Transverse colon (tissue), 4 donors: ENCODE results near the gene CFAP91. TPM values are rescaled to one million over a fixed set of nuclear protein-coding genes. Genes with fewer than 3 reads are reported as not detected.
A peak's percentile ranks its signal among the peaks of the same experiment; 100 is the strongest.

Experiments
- DNase-seq: peaks from one replicate; pipeline ENCODE4 v3.0.0-alpha.2; 2019
- H3K27ac ChIP-seq, 4 donors: fragments of 200-600 bp; sonication (generic); 2 replicates each; pipeline ENCODE4 v1.5.1; 2016 to 2018; ENCODE audit warnings: inconsistent platforms in 4 of 4
- H3K27me3 ChIP-seq: fragments of 200-600 bp; sonication (generic); 2 replicates; pipeline ENCODE4 v1.5.1; 2017; ENCODE audit warnings: inconsistent platforms
- H3K36me3 ChIP-seq, 4 donors: fragments of 200-600 bp; sonication (generic); 2 replicates each; pipeline ENCODE4 v1.5.1; 2017 to 2019; ENCODE audit warnings: inconsistent platforms in 4 of 4
- H3K4me1 ChIP-seq, 4 donors: fragments of 200-600 bp; sonication (generic); 2 replicates each; pipeline ENCODE4 v1.5.1; 2017 to 2020; ENCODE audit warnings: inconsistent platforms in 4 of 4
- H3K4me3 ChIP-seq, 4 donors: fragments of 200-600 bp; sonication (generic); 1 replicate in 1 of 4; 2 replicates in 3 of 4; pipeline versions ENCODE4 v1.5.1 to v1.6.1; 2017 to 2019; ENCODE audit warnings: inconsistent platforms in 4 of 4
- H3K9me3 ChIP-seq, 2 donors: fragments of 200-600 bp; sonication (generic); 2 replicates each; pipeline ENCODE4 v1.5.1; 2017 to 2019; ENCODE audit warnings: inconsistent platforms in 2 of 2
- EP300 ChIP-seq: sonication (generic); formaldehyde crosslinking; IDR thresholded peaks from one replicate; pipeline ENCODE4 v1.6.1; 2017; ENCODE audit warnings: antibody characterized with exemption, low read depth
- POLR2A ChIP-seq: fragments of 450-650 bp; IDR thresholded peaks from one replicate; pipeline ENCODE4 v1.6.1; 2016; ENCODE audit warnings: antibody characterized with exemption, mild to moderate bottlenecking, moderate library complexity
- POLR2AphosphoS5 ChIP-seq, 3 donors: sonication (generic); formaldehyde crosslinking; IDR thresholded peaks; one replicate each; pipeline ENCODE4 v1.6.1; 2016; ENCODE audit warnings: antibody characterized with exemption in 3 of 3
- WGBS, 2 donors: methylation state at CpG; one replicate each; pipeline ENCODE4 v1.1.5; 2018; ENCODE audit warnings: low coverage in 1 of 2; 5-methylcytosine and 5-hydroxymethylcytosine counted together
- in situ Hi-C, 4 donors: fragments of 200-750 bp; cut with MboI; loops; one replicate each; pipeline versions ENCODE4 v1.15.0 to v1.15.1; 2017; ENCODE audit warnings: low sequenced_read_pairs in 3 of 4, low pct_ligation_motif_present in 1 of 4, low pct_unique_long_range_greater_than_20kb in 1 of 4
- intact Hi-C: fragments of 100-400 bp; cut with DNase I; formaldehyde crosslinking; loops from one replicate; pipeline ENCODE4 v1.15.1; 2023; ENCODE audit warnings: low total_unique reads
- total RNA-seq, 4 donors: library from RNA; depleted of rRNA; stranded (reverse); fragments of >200 nt; gene quantifications; one replicate each; pipeline ENCODE4 v1.1.0, GENCODE V29; 2016
- TF ChIP-seq, protein P1 (sequence below), 5 experiments: fragments of 200-600 bp in 3 of 5; fragments of 450-650 bp in 2 of 5; sonication (generic) in 3 of 5; IDR thresholded peaks; 1 replicate in 2 of 5; 2 replicates in 3 of 5; pipeline ENCODE4 v1.5.1; 2016 to 2017; ENCODE audit warnings: antibody characterized with exemption in 5 of 5, inconsistent platforms in 3 of 5, mild to moderate bottlenecking in 2 of 5, moderate library complexity in 1 of 5

The CFAP91 gene
- total RNA-seq, 4 donors from 2014 or later, result 1.4 to 5.4 TPM; not detected in 2

DNA sequence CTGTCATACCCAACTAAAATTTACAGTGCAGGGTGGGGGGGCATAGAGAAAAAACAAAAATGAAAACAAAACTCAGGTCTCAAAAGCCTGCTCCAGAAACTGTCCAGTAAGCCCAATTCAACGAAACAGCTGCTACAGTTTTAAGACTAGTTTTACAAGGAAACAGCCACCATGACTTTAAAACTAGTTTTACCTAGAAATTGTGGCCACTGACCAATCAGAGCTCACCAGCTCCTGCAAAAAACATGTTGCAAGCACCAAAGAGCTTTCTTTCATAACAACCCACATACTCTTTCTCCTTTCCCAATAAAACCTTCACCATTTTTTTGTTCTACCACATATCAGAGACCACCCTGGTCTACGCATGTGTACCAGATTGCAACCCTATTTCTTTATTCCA is 7.3 kb upstream of the CFAP91 start:
- DNase-seq, result no peak
- no peaks in the 10 kb centered on the region for H3K27me3 ChIP-seq
- no peak overlapping the region for H3K4me3 ChIP-seq
- H3K9me3 ChIP-seq, result no peaks in the 10 kb centered on the region
- peaks cover 0 to 5% (median 2%) of the 10 kb centered on the region in 4 donors for H3K4me1 ChIP-seq
- H3K36me3 ChIP-seq, result no peaks in the 10 kb centered on the region
- TF ChIP-seq POLR2A (no peak), POLR2AphosphoS5 (IDR thresholded peaks at IDR 0.05) (no peak), EP300 (no peak)
- TF ChIP-seq, protein P1, sequence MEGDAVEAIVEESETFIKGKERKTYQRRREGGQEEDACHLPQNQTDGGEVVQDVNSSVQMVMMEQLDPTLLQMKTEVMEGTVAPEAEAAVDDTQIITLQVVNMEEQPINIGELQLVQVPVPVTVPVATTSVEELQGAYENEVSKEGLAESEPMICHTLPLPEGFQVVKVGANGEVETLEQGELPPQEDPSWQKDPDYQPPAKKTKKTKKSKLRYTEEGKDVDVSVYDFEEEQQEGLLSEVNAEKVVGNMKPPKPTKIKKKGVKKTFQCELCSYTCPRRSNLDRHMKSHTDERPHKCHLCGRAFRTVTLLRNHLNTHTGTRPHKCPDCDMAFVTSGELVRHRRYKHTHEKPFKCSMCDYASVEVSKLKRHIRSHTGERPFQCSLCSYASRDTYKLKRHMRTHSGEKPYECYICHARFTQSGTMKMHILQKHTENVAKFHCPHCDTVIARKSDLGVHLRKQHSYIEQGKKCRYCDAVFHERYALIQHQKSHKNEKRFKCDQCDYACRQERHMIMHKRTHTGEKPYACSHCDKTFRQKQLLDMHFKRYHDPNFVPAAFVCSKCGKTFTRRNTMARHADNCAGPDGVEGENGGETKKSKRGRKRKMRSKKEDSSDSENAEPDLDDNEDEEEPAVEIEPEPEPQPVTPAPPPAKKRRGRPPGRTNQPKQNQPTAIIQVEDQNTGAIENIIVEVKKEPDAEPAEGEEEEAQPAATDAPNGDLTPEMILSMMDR (IDR thresholded peaks at IDR 0.05), result no peak
- no peak overlapping the region for H3K27ac ChIP-seq
- 89 to 95% methylated on average over 2 of the region's 2 CpGs for WGBS, 2 donors
- in situ Hi-C loops (loop anchor here in 3 of 4 donors (25.0 kb wide), 3 partner anchors 183 to 408 kb away; partner anchors contain the start of genes ARHGAP31 (in 1 of the 3) and TIMMDC1 (in 1 of the 3)), intact Hi-C loops (loop anchor here (1.0 kb wide), 1 partner anchor 11 kb away; no protein-coding TSS in a partner anchor)

GRCh38 chr3:119697394-119697793 is 5.4 kb upstream of the CFAP91 start:
- TF ChIP-seq, protein P1 (IDR thresholded peaks at IDR 0.05), result no peak
- TF ChIP-seq POLR2AphosphoS5 (IDR thresholded peaks at IDR 0.05), result no peak
- TF ChIP-seq POLR2A, result no peak
- TF ChIP-seq EP300, result no peak
- peaks cover 0 to 13% (median 6%) of the 10 kb centered on the region in 4 donors for H3K4me1 ChIP-seq
- no peaks in the 10 kb centered on the region for H3K27me3 ChIP-seq
- in situ Hi-C loops (loop anchor here in 3 of 4 donors (25.0 kb wide), 3 partner anchors 185 to 410 kb away; partner anchors contain the start of genes ARHGAP31 (in 1 of the 3) and TIMMDC1 (in 1 of the 3)), intact Hi-C loops (no loop called here)
- no peak overlapping the region for H3K27ac ChIP-seq
- no peak overlapping the region for H3K4me3 ChIP-seq
- DNase-seq, result no peak
- H3K9me3 ChIP-seq, result no peaks in the 10 kb centered on the region
- 72 to 77% methylated on average over 5 of the region's 5 CpGs for WGBS, 2 donors
- no peaks in the 10 kb centered on the region for H3K36me3 ChIP-seq

DNA sequence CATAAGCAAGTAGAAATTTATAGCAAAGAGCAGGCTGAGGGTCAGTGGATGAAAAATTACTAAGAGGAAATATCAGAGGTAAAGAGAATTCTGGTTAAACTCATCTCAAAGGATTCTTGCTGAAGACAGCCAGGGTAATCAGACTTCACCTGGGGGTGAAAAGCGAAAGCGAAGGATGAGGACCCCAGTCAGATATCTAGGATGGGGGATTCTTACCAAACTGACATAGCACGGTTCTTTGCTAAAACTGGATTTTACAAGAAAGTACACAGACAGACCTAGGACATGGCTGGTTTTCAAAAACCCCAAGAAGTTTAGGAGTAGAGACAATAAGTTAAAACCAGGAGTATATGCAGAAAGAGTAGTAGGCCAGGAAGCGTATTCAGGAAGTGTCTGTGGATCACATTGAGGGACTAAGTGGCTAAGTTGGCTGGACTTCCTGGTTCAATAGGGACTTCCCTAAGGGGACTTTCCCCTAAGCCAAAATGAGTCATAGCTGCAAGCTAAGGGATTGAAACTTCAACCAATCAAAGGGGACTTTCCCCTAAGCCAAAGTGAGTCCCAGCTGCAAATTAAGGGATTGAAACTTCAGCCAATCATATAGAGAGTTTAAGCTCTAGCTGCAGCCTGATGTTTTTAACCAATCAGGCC is 2.4 kb upstream of the CFAP91 start:
- H3K27ac ChIP-seq, result peak overlapping the region in 2 of 4 donors; percentile 4 to 36
- peaks cover 0 to 32% (median 10%) of the 10 kb centered on the region in 4 donors for H3K4me1 ChIP-seq
- no peak for TF ChIP-seq EP300
- TF ChIP-seq POLR2A, result no peak
- peak in 1 of 3 donors; percentile 36 for TF ChIP-seq POLR2AphosphoS5 (IDR thresholded peaks at IDR 0.05)
- peak; percentile 13 for DNase-seq
- peaks cover 6% of the 10 kb centered on the region for H3K27me3 ChIP-seq
- H3K36me3 ChIP-seq, result no peaks in the 10 kb centered on the region
- no peak overlapping the region for H3K4me3 ChIP-seq
- H3K9me3 ChIP-seq, result no peaks in the 10 kb centered on the region
- WGBS, 2 donors, result 69 to 79% methylated on average over 4 of the region's 4 CpGs
- in situ Hi-C loops, result no loop called here
- intact Hi-C loops, result no loop called here

DNA sequence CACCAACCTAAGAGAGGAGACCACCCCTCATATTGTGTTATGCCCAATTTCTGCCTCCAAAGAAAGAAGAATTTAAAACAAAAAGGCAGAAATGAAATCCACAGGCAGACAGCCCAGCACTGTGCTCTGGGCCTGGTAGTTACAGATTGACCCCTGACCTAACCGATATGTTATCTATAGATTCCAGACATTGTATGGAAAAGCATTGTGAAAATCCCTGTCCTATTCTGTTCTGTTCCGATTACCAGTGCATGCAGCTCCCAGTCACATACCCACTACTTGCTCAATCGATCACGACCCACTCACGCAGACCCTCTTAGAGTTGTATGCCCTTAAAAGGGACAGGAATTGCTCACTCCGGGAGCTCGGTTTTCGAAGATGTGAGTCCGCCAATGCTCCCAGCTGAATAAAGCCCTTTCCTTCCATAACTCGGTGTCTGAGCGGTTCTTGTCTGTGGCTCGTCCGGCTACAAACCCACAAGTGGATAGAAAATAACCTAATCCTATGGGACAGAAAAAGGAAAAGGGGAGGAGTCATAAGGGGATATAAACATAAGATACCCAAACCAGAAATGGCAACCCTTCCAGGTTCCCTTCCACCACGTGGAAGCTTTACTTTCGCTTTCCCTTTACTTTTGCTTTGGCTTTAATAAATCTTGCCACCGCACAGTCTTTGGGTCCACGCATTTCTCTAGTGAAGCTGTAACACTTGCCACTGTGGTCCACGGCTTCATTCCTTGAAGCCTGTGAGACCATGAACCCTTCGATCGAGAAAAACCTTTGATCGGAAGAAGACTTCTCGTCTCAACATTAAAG is 1.7 kb upstream of the CFAP91 start:
- no peak overlapping the region for H3K27ac ChIP-seq
- DNase-seq, result no peak
- 77 to 86% methylated on average over 8 to 12 of the region's 22 CpGs for whole genome bisulfite sequencing, 2 donors
- H3K4me3 ChIP-seq, result no peak overlapping the region
- H3K9me3 ChIP-seq, result no peaks in the 10 kb centered on the region
- intact Hi-C loops, result no loop called here
- H3K36me3 ChIP-seq, result no peaks in the 10 kb centered on the region
- peaks cover 6% of the 10 kb centered on the region for H3K27me3 ChIP-seq
- no peak for TF ChIP-seq POLR2A
- TF ChIP-seq POLR2AphosphoS5 (IDR thresholded peaks at IDR 0.05), result no peak
- TF ChIP-seq, protein P1 (IDR thresholded peaks at IDR 0.05), result no peak
- no peak for TF ChIP-seq EP300
- H3K4me1 ChIP-seq, result peaks cover 0 to 32% (median 10%) of the 10 kb centered on the region in 4 donors
- in situ Hi-C loops, result no loop called here
